NOMO-1 (cell line): ENCODE data around the gene TAF6.

Source experiments
- DNase-seq, 2 experiments: peaks; one replicate each; lab custom pipeline; 2025; ENCODE audit not compliant: unreplicated experiment in 2 of 2; lab: John Stamatoyannopoulos, UW

Gene TAF6

DNA sequence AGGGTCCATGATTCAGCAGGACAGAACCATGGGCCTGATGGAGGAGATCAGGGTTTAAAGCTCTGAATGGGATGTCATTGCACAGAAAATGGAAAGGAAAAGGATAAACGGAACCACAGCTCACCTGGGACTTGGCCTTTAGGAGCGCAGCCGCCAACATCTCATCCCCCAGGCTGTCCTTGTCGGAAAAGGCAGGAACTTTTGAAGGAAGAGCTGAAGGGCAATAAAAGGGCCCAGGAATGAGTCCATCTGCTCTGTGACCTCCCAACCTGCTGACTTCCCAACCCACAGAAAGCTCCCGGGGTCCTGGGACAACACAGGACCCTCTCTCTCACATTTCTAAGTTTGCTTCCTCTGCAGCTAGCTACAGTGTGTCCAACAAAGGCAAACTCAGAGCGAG is 43.7 kb downstream of the TAF6 start:
- DNase-seq, result no peak

DNA sequence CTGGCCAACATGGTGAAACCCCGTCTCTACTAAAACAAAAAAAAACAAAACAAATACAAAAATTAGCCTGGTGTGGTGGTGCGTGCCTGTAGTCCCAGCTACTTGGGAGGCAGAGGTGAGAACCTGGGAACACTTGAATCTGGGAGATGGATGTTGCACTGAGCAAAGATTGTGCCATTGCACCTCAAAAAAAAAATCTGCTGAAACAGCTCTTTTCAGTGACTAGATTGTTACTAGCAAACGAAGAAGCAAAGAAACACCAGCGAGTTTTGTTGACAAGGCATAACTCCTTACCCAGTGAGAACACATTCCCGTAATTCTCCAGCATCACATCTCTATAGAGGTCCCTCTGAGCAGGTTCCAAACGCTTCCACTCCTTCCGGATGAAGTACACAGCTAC is 44.3 kb downstream of the TAF6 start:
- no peak for DNase-seq

DNA sequence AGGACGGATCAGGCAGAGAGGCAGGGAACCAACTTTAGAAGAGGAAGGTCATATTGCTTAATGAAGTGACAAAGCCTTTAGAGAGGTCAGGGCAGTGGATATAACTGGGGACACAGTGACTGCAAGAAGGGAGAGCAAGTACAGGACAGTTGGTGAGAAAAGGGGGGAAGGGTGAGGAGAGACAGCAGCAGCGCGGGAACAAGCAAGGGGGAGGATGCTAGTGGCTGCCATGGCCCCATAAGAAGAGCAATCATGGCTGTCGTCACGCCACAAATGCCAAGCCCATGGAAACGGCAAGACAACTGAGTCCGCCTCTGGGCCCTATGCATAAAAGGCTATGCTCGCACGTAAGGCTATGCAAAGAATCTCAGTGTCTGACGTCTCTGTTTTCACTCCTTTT is 46.7 kb downstream of the TAF6 start:
- no peak for DNase-seq

DNA sequence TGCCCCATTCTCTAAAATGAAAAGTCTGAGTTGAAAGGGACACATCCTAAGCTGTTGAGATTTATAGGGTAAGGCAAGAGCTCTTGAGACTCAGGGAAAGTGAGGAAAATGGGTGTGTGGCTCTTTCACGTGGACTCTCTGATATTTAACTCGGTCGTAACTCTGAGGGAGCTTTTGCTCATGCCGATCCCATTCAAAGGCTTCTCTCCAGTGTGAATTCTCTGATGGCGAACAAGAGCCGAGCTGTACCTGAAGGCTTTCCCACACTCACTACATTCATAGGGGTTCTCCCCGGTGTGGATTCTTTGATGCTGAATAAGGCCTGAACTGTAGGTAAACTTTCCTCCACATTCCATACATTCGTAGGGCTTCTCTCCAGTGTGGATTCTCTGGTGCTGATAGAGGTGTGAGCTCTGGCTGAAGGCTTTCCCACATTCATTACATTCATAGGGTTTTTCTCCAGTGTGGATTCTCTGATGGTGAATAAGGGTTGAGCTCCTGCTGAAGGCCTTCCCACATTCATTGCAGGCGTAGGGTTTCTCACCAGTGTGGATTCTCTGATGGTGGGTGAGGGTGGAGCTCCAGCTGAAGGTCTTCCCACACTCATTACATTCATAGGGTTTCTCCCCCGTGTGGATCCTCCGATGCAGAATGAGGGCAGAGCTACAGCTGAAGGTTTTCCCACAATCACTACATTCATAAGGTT is 48.0 kb downstream of the TAF6 start:
- DNase-seq, result no peak

DNA sequence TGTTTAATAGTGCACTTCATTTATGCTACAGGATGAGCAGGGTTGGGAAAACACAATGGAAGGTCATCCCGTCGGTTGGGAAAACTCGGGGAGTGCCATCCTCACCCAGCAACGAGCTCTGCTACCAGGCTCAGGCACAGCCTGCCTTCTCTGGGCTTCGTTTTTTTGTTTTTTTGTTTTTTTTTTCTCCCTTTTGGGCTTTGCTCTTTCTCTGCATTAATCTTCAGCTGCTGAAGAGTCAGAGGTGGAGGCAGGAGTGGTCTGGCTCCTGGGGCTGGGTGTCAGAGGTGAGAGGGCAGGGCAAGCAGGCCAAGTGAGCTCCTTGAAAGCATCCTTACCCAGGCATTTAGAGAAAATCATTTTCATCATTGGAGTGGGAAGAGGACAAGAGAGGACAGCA is 49.2 kb downstream of the TAF6 start:
- DNase-seq, result no peak

DNA sequence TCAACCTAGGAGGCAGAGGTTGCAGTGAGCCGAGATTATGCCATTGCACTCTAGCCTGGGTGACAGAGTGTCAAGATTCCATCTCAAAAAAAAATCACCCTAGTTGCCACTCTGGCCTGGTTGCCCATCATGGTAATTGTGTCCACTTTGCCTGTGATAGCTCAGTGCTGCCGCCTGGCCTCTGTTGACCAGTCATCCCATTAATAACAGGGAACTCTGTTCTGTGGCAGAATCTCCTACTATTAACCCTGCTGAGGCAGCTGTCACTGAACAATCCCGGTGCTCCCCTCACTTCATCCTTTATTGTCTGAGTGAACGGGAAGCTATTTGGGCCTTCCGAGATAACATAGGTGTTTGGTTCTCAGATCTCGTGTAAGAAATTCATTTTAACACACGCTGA is 52.2 kb downstream of the TAF6 start:
- DNase-seq, result no peak

DNA sequence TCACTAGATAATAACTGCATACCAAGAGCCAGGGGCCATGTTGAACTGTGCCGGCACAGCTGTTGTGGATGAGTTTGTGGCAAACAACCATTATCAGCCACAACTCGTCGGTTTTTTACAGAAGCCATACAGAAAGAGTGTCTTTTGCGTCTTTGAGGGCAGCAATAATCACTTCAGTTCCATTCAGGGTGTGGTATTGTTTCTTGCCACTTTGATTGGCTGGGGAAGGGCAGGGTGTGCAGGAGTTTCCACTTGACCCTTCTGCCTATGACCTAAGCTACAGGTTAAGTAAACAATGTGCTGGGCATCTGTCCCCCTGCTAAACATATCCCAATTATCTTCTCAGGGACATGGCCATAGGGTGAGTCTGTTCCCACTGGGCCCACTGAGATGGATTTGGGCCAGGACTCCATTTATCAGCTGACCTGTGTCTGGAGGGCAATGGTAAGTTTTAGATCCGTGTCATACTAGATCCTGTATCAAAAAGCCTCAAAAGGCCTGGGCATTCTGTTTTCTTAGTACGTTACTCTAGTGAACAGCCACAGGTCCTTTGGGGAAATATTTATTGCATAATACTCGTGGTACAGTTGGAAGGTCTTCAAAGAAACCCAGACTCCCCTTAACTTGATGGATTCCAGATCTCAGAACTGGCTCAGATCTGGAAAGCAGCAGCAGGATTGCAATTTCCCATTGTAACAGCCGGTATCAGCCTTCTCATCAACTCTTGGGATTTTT is 53.5 kb downstream of the TAF6 start:
- no peak for DNase-seq

DNA sequence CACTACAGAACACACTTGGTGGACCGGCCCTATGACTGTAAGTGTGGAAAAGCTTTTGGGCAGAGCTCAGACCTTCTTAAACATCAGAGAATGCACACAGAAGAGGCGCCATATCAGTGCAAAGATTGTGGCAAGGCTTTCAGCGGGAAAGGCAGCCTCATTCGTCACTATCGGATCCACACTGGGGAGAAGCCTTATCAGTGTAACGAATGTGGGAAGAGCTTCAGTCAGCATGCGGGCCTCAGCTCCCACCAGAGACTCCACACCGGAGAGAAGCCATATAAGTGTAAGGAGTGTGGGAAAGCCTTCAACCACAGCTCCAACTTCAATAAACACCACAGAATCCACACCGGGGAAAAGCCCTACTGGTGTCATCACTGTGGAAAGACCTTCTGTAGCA is 55.0 kb downstream of the TAF6 start:
- no peak for DNase-seq

DNA sequence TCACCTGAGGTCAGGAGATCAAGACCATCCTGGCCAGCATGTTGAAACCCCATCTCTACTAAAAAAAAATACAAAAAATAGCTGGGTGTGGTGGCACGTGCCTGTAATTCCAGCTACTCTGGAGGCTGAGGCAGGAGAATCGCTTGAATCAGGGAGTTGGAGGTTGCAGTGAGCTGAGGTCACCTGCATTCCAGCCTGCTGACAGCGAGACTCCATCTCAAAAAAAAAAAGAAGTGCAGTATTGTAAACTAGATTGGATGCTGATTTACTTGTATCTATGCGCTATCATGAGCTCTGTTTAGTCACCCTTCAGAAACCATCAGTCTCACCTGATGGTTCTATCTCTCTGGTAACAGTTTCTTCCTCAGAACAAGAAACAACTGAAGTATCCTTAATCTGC is 55.8 kb downstream of the TAF6 start:
- DNase-seq, result no peak

DNA sequence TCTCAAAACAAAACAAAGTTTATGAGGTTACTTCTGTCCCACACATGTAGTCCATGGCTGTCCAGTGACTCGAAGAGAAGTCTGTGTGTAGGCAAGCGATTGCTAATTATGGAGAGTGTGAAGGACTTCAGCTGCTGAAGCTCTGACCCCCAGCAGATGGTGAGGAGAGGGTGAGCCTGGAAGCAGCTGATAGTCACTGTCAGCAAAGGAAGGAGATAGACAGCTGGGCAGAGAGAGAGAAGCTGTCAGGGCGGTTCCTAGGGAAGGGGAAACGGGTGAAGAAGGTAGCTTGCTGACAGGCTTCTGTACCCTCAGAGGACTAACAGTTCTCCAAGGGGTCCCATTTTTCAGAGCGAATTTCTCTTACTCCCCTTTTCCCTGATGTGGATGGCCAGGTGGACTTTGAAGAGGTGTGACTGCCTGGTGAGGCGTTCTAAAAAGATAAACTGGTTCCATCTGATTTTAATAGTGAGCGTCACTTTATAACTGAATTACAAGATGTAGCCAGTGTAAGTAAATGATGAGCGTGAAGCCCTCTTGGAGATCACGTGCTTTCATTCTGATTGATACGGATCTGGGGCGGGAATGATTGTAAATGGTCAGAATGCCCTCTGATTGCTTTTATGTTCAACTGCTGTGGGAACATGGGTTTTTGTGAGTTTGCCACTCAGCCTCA is 57.5 kb downstream of the TAF6 start:
- no peak for DNase-seq

DNA sequence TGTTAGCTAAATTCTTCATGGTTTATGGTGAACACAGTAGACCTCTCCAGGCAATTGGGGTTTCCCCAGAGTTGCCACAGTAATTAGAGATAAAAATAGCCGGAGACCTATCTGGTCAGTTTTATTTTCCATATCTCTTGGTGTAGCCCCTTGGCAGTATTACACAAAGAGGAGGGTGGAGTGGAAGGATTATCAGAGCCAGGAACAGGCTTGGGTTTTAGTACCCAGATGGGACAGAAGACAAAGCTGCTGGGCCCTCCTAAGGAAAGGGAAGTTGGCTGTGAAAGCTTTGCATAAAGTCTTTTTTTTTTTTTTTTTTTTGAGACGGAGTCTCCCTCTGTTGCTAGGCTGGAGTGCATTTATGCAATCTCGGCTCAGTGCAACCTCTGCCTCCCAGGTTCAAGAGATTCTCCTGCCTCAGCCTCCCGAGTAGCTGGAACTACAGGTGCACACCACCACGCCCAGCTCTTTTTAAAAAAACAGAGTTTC is 59.9 kb downstream of the TAF6 start:
- DNase-seq, result no peak
